GM10266 (cell line): ENCODE results near the gene MYOG.

Experiments
- DNase-seq: peaks from one replicate; pipeline ENCODE4 v3.0.0; 2012; ENCODE audit errors: extremely low spot score
- CTCF ChIP-seq: IDR thresholded peaks from 2 replicates; pipeline ENCODE4 v1.5.1; 2012; ENCODE audit warnings: mild to moderate bottlenecking, low read depth; ENCODE audit not compliant: control insufficient read depth, insufficient read depth; ENCODE audit errors: missing control alignments

The MYOG gene

GRCh38 chr1:203088441-203088840, 2.6 kb upstream of the MYOG start:
- TF ChIP-seq CTCF: no peak
- DNase-seq: peak; percentile 4

GRCh38 chr1:203086992-203087763, 1.4 kb upstream of the MYOG start:
- no peak for TF ChIP-seq CTCF
- DNase-seq: peak; percentile 5

GRCh38 chr1:203084588-203085527, 954 bp downstream of the MYOG start:
- TF ChIP-seq CTCF: peak; percentile 56
- DNase-seq: peak; percentile 62

GRCh38 chr1:203083463-203083921, 2.3 kb downstream of the MYOG start:
- DNase-seq: no peak
- no peak for TF ChIP-seq CTCF

GRCh38 chr1:203082571-203083462, 3.0 kb downstream of the MYOG start:
- no peak for TF ChIP-seq CTCF
- DNase-seq: no peak

GRCh38 chr1:203082231-203082505, 3.6 kb downstream of the MYOG start:
- no peak for TF ChIP-seq CTCF
- no peak for DNase-seq
